ENCODE results near the gene ZNF33B.
"Not testable (repeated sequence)": the region's sequence is repeated elsewhere in the genome, so short reads cannot be mapped to it uniquely, and the experiment has no call there.

ZNF33B gene
- 39.9 to 82.6 (median 68.3) reads per million in 4 experiments for total RNA-seq

- peak; percentile 88 for DNase-seq
Observed at GRCh38 chr10:42638055-42638820, at the start of gene ZNF33B. Gene ZNF33B, minus strand, starts transcription at chr10:42638570. Its CDS starts 1,642 bp downstream, at chr10:42636928.

DNA sequence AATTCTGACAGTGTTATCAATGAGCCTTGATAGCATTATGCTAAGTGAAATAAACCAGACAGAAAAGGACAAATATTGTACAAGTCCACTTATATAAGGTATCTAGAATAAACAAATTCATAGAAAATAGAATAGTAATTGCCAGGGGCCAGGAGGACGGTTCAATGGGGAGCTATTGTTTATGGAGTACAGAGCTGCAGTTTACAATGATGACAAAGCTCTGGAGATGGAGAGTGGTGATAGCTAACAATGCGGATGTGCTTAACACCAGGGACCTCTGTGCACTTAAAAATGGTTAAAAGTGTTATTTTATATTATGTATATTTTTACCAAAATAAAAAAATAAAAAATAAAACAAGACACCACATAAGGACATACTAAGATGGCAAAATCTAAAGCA is 46.1 kb upstream of the ZNF33B start:
- no peak for DNase-seq

DNA sequence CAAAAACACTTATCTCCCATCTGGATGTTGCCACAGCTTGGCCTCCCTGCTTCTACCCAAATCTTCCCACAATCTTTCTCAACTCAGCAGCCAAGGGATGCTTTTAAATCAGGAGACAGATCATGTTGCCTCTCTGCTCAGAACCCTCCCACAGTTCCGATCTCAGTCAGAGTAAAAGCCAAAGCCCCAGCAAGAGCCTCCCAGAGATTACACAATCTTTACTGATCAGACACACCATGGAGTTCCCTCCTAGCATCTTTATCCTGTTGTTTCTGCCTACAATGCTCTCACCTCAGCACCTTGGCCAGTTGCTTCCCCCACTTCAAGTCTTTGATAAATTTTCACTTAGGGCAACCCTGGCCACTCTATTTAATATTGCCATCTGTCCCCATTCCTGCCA is 41.9 kb upstream of the ZNF33B start:
- no peak for DNase-seq

GRCh38 chr10:42665181-42665979 is 27.0 kb upstream of the ZNF33B start:
- DNase-seq: not testable (repeated sequence)

- DNase-seq: no peak
Observed at GRCh38 chr10:42654419-42654818, 16.0 kb upstream of the ZNF33B start.

- no peak for DNase-seq
Observed at GRCh38 chr10:42652858-42653257, 14.5 kb upstream of the ZNF33B start.

DNA sequence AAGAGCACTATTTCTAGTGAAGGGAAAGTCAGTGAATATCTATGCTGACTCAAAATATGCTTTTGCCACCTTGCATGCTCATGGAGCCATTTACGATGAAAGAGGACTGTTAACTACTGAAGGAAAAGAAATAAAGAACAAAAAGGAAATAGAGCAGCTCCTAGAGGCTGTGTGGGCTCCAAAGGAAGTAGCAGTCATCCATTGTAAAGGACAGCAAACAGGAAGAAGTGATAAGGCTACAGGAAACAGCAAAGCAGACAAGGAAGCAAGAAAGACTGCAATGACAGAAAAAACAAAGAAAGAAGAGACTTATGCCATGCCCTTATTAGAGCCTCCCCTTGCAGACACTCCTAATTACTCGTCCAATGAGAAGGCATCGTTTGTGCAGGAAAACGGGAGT is 12.0 kb upstream of the ZNF33B start:
- DNase-seq: no peak

DNA sequence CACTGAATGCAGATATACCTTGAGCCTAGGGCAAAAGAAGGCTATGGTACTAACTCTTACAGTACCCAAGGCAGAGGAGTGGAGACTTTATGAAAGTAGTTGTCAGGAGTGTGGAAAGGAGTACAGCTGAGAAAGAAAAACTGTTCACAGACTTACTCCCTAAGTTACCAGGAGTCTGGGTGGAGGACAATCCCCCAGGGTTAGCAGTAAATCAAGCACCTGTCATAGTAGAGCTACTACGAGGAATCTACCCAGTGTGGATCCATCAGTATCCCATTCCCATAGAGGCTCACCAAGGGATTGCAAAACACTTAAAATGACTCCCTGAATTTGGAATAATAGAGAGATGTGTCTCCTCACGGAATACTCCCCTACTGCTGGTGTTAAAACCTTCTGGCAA is 10.1 kb upstream of the ZNF33B start:
- DNase-seq: no peak

DNA sequence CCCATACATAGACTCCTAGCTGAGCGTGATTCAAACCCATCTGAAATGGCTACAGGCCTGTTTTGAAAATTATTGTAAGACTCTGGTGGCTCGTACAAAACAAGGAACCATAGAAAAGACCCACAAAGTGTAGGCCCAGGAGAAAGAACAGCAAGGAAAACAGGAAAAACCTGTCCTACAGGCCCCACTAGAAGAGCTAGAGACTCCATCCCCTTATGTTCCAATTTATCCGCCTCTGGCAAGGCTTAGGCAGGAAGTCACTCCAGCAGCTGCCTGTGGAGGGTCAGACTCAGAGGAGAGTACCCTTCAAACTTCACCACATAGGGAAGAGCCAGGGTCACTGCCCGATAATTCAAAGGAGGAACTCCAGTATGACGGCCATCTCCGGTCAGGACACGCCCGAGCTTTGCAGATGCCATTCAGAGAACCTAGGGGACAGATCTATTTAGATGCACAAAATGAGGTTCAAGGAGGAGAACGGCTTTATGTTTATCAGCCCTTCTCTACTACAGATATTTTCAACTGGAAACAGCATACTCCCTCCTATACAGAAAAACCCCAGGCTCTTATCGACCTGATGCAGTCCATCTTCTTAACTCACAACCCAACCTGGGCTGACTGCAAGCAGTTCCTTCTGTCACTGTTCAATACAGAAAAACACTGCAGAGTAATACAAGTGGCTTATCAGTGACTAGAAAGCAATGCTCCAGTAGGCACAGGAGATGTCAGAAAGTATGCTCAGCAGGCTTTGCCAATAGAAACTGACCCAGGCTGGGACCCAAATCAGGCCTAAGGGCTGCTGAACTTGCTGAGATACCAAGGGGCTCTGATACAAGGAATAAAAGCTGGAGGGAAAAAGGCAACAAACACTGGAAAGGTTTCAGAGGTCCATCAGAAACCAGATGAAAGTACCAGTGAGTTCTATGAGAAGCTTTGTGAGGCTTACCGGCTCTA is 8.6 kb upstream of the ZNF33B start:
- no peak for DNase-seq

- DNase-seq: no peak
Observed at GRCh38 chr10:42646214-42646613, 7.8 kb upstream of the ZNF33B start.

DNA sequence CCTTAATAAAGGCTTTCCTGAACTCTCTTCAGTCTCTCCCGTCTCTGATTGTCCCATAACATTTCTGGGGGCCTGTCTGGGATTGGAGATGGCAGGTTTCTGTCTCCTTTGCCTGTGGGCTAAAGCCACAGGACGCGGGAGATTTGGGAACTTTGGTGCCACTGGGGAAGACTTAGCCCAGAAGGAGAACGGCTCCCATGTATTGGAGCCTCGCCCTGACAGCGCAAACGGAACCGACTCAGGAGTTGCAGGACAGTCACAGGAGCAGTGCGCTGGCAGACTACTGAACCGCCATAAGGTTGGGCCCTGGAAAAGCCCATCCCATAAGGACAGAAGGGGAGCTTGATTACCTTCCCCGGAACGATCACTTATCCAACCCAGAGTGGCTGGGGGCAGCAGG is 7.1 kb upstream of the ZNF33B start:
- DNase-seq: no peak

DNA sequence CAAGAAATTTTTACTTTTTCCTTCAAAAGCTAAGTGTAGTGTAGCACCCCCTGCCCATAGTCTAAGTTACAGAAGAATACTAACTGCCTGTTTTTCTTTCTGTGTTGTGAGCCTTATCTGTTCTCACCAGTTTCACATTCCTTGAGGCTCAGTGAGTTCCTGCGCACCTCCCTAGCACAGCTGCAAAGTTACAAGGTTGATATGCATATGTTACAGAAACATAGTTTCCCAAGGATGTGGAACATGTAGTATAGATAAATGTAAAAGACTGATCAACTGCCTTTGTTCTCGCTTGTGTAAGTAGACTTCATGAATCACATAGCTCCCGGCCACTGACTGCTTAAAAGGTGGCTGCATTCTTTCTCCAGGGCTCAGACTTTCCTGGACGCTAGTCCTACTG is 6.7 kb upstream of the ZNF33B start:
- DNase-seq: no peak

DNA sequence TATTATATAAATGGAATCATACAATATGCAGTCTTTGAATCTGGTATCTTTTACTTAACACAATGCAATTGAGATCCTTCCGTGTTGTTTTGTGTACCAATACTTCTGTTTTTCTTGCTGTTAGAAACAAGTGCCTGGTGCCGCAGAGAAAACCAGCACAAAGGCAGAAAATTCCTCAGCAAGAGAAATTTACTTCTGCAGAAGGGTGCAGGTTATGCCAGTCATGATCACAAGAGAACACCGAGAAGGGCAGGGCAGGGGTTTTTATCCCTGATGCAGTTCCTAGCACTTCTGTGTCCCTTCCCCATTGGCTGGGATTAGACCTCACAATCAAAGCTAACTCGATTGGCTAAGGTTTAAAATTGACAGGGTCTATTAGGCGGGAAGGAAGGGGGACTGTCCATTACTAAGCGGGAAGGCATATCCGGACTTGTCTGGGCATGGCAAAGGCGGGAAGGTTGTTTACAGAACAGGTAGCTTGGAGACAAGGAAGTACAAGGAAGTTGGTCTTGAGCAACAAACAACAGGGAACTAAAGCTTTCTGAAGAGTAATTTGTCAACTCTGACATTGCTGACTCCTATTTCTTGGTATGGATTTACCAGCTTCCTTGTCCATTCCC is 2.4 kb upstream of the ZNF33B start:
- DNase-seq: no peak

- peak; percentile 14 for DNase-seq
Observed at GRCh38 chr10:42638821-42639270, 476 bp upstream of the ZNF33B start.

GRCh38 chr10:42637648-42638054 is 719 bp downstream of the ZNF33B start:
- no peak for DNase-seq

- DNase-seq: no peak
Observed at GRCh38 chr10:42637142-42637541, 1.2 kb downstream of the ZNF33B start.

DNA sequence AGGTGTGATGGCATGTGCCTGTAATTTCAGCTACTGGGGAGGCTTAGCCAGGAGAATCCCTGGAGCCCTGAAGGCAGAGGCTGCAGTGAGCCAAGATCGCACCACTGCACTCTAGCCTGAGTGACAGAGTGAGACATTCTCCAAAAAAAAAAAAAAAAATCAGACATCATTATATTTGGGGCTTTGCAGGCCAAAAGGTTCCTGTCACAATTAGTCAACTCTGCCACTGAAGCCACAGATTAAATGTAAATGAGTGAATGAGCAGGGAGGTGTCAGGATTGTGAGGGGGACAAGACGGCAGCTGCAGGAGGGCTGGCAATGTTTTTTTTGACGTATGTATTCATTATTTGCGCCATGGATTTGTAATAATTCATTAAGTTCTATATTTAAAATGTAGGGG is 3.3 kb downstream of the ZNF33B start:
- DNase-seq: no peak

DNA sequence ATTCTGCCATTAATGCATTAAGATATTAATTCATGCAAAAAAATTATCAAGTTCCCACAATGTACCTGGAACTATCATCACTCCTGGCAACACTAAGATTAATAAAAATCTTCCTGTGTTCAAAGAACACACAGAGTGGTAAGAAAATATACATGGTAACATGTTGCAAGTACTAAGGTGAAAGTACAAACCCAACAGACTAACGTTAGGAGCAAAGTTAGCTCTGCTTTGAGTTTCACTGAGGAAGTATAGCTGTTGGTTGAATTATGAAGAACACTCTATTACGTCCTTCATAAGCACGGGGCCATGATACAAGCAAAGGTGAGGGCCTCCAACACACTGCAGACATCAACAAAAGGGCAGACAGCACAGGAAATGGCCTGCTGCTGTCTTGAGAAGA is 5.8 kb downstream of the ZNF33B start:
- DNase-seq: no peak

GRCh38 chr10:42630537-42631134 is 7.7 kb downstream of the ZNF33B start:
- DNase-seq: no peak

GRCh38 chr10:42623929-42624328 is 14.4 kb downstream of the ZNF33B start:
- DNase-seq: no peak

GRCh38 chr10:42618424-42618823 is 19.9 kb downstream of the ZNF33B start:
- DNase-seq: no peak

GRCh38 chr10:42615419-42615818 is 23.0 kb downstream of the ZNF33B start:
- DNase-seq: no peak
